SU-DHL-6 (cell line): ENCODE measurements around the gene GJB4.

Experiments used
- H2AFZ ChIP-seq: fragments of 200-600 bp; sonication (generic); 2 replicates; pipeline ENCODE4 v1.6.1; 2014; ENCODE audit warnings: low read depth, mild to moderate bottlenecking, moderate library complexity, mixed read lengths, antibody characterized with exemption, low read length; ENCODE audit not compliant: severe bottlenecking
- H3F3A ChIP-seq: fragments of 200-600 bp; shearing (Covaris generic); 2 replicates; pipeline ENCODE4 v1.6.0; 2016; ENCODE audit warnings: antibody characterized with exemption, mild to moderate bottlenecking; ENCODE audit not compliant: insufficient read depth
- H3K27ac ChIP-seq: fragments of 200-600 bp; sonication (generic); 2 replicates; pipeline ENCODE4 v1.5.1; 2016; ENCODE audit warnings: low read depth, mild to moderate bottlenecking, low read length, moderate library complexity, mixed read lengths
- H3K27me3 ChIP-seq: fragments of 200-600 bp; sonication (generic), shearing (Covaris generic); 2 replicates; pipeline ENCODE4 v1.6.0; 2014; ENCODE audit warnings: mild to moderate bottlenecking, low read length
- H3K36me3 ChIP-seq: fragments of 200-600 bp; sonication (generic); 2 replicates; pipeline ENCODE4 v1.6.1; 2014; ENCODE audit warnings: mild to moderate bottlenecking, low read length, mixed read lengths
- H3K4me2 ChIP-seq: fragments of 300-600, 200-600 bp; shearing (Covaris generic), sonication (generic); 2 replicates; pipeline ENCODE4 v1.6.0; 2014; ENCODE audit warnings: low read length, low read depth, mild to moderate bottlenecking; ENCODE audit not compliant: poor library complexity, severe bottlenecking
- H3K4me3 ChIP-seq: fragments of 200-600 bp; sonication (generic); 2 replicates; pipeline ENCODE4 v1.5.1; 2014; ENCODE audit warnings: antibody characterized with exemption, low read length, mild to moderate bottlenecking, mixed read lengths; ENCODE audit not compliant: insufficient read depth, poor library complexity, severe bottlenecking
- H3K79me2 ChIP-seq: fragments of 200-600 bp; sonication (generic); 2 replicates; pipeline ENCODE4 v1.6.1; 2014; ENCODE audit warnings: mild to moderate bottlenecking, low read length, moderate library complexity; ENCODE audit not compliant: insufficient read depth
- H3K9ac ChIP-seq: fragments of 200-600 bp; sonication (generic); 2 replicates; pipeline ENCODE4 v1.7.0; 2014; ENCODE audit warnings: mild to moderate bottlenecking, low read length
- H3K9me2 ChIP-seq: fragments of 200-600 bp; sonication (generic); replicated peaks from 2 replicates; pipeline ENCODE4 v1.6.1; 2014; ENCODE audit warnings: low read length; ENCODE audit not compliant: insufficient read depth
- H3K9me3 ChIP-seq: fragments of 200-600 bp; sonication (generic); 2 replicates; pipeline ENCODE4 v1.6.1; 2014; ENCODE audit warnings: low read length, mixed read lengths; ENCODE audit not compliant: insufficient read depth
- H4K20me1 ChIP-seq: fragments of 200-600 bp; sonication (generic); 2 replicates; pipeline ENCODE4 v1.6.1; 2014; ENCODE audit warnings: low read depth, mild to moderate bottlenecking, antibody characterized with exemption, low read length, moderate library complexity, mixed read lengths
- CTCF ChIP-seq: fragments of 200-600 bp; sonication (generic); IDR thresholded peaks from one replicate; pipeline ENCODE4 v1.5.1; 2017; ENCODE audit warnings: antibody characterized with exemption, mild to moderate bottlenecking, low read length, moderate library complexity; ENCODE audit not compliant: insufficient read depth, poor library complexity, severe bottlenecking
- EZH2phosphoT487 ChIP-seq: fragments of 200-600 bp; sonication (generic), shearing (Covaris generic); conservative IDR thresholded peaks from 2 replicates; pipeline ENCODE4 v1.6.1; 2018; ENCODE audit warnings: mild to moderate bottlenecking, antibody characterized with exemption, low read length, moderate library complexity, mixed read lengths

Gene GJB4

GRCh38 chr1:34784751-34785221 is 25.2 kb downstream of the GJB4 start:
- Histone ChIP-seq H3K4me3 (no peak overlapping the region), H2AFZ (no peak overlapping the region), H3K36me3 (no peaks in the 10 kb centered on the region), H3K9me2 (no peaks in the 10 kb centered on the region), H3K9ac (no peak overlapping the region), H3F3A (no peaks in the 10 kb centered on the region), H3K4me2 (no peak overlapping the region), H3K9me3 (no peaks in the 10 kb centered on the region), H3K79me2 (no peaks in the 10 kb centered on the region), H3K27me3 (no peaks in the 10 kb centered on the region), H3K27ac (no peak overlapping the region), H4K20me1 (no peaks in the 10 kb centered on the region)
- TF ChIP-seq CTCF (no peak), EZH2phosphoT487 (no peak)

GRCh38 chr1:34785231-34785874 is 25.8 kb downstream of the GJB4 start:
- H3K36me3 ChIP-seq, result no peaks in the 10 kb centered on the region
- no peak overlapping the region for H3K27ac ChIP-seq
- TF ChIP-seq EZH2phosphoT487 (no peak), CTCF (no peak)
- H3K9ac ChIP-seq, result no peak overlapping the region
- H3K79me2 ChIP-seq, result no peaks in the 10 kb centered on the region
- no peak overlapping the region for H3K4me2 ChIP-seq
- H3K4me3 ChIP-seq, result no peak overlapping the region
- no peaks in the 10 kb centered on the region for H3K9me2 ChIP-seq
- H4K20me1 ChIP-seq, result no peaks in the 10 kb centered on the region
- no peaks in the 10 kb centered on the region for H3F3A ChIP-seq
- no peaks in the 10 kb centered on the region for H3K9me3 ChIP-seq
- H3K27me3 ChIP-seq, result no peaks in the 10 kb centered on the region
- no peak overlapping the region for H2AFZ ChIP-seq

- TF ChIP-seq CTCF, result no peak
- TF ChIP-seq EZH2phosphoT487, result no peak
- Histone ChIP-seq H2AFZ (no peak overlapping the region), H3K4me2 (no peak overlapping the region), H3K27ac (no peak overlapping the region), H3K36me3 (no peaks in the 10 kb centered on the region), H3K9me3 (no peaks in the 10 kb centered on the region), H4K20me1 (no peaks in the 10 kb centered on the region), H3K9ac (no peak overlapping the region), H3K79me2 (no peaks in the 10 kb centered on the region), H3F3A (no peaks in the 10 kb centered on the region), H3K9me2 (no peaks in the 10 kb centered on the region), H3K27me3 (no peaks in the 10 kb centered on the region), H3K4me3 (no peak overlapping the region)
Measured at GRCh38 chr1:34785875-34786470, 26.4 kb downstream of the GJB4 start.
